Muscle of back (tissue), 11 donors: Measurements from ENCODE around the gene GMDS. TPM values are rescaled to one million over a fixed set of nuclear protein-coding genes. Genes with fewer than 3 reads are reported as not detected.

Source experiments
- DNase-seq, 3 donors: peaks; one replicate each; pipeline versions ENCODE4 v3.0.0 to v3.0.0-alpha.2; 2013
- polyA plus RNA-seq, 10 donors: library from polyadenylated mRNA; unstranded; fragments of 120-200 nt; gene quantifications; one replicate each; pipeline ENCODE4 v1.2.1, GENCODE V29; 2013; ENCODE audit not compliant: insufficient read length in 10 of 10

GMDS gene
- polyA plus RNA-seq, 10 donors = 9.6 to 17.5 (median 11.0) TPM

DNA sequence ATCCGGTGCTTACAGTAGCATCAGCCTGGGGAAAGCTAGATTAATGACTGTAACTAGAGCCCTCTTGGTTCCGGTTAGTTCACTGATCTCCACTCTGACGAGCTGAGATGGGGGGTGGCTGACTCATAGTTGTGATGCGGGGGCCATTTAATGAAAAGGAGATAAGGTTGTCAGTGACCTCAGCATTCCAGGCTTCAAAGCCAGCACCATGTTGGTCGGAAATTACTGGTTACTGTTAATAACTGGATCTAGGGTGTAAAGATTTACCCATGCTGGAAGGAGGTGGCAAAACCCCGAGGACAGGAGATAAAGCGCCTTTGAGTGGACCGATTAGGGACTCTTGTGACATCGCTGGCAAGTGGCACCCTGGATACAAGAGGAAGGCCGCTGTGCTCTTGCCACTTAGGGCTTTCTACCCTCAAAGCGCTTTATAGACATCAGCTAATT, 614.6 kb downstream of the GMDS start:
- no peak for DNase-seq

DNA sequence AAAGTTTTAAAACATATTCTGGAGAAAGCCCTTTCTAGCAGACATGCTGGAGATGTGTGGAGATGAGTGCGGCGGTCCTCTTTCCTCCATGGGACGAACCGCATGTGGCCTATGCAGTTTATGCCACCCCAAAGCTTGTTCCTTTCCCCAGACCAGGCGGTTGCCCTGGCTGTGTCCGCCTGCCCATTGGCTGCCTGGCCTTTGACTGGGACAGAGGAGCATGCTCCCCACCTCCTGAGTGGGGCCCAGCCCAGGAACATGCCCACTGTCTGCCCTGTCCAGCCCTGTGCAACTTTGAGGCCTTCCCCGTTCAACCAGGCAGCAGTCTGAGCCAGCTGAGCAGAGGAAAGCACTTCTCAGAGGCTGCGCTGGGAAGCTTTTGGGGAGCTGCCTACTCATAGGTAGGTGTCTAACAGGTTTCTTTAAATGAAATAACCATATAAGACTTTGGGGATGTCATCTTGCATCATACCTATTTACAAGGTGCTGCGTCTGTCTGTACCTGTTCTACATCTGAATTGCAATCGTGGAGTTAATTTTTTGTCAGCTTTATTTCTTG, 615.1 kb downstream of the GMDS start:
- DNase-seq = no peak

DNA sequence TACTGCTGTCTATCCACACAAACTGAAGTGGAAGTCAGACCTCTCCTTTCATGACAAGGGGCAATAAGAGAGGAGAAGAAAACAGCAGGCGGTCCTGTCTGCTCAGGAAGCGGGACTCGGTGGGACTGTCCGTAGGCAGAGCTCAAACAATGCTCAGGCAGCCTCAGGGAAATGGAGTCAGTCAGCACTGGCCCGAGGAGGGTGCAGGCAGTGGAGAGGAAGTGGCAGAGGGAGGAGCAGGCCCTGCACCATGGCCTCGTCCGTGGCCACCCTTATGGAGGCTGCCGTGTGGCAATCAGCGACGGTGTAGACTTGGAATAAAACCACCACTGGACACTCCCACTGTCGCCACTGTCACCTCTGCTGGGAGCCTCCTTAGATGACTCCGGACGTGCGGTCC, 616.1 kb downstream of the GMDS start:
- DNase-seq = no peak

DNA sequence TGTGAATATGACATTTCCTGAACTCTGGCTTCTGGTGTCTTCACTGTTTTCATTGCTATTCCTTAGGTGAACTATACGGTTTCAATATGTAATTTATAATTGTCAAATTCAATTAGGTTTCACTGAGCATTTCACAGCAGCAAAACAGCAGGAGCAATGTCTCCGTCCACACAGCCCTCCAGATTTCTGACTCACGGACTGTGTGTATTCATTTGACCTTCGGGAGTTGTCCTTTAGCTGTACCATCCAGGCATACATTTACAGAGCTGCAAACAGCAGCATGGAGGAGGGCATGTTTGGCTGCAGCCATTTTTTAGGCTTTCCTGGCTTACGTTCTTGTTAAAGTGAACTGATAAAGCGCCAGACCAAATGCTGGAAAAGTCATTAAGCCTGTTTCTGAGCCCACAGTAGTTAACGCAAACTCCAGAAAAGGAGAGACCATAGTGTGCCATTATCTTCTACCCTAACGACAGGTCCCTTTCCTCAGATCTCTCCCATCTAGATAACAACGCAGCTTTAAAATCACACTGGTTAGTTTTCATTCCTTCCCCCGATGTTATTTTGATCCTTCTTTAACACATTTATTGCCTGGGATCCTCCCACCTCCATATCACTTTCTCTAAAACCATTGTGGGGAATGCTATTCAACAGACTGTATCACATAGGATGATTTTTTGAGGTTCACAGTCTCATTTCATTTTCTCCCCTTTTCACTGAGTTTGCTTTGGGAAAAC, 617.4 kb downstream of the GMDS start:
- DNase-seq = peak in 1 of 3 donors; percentile 32

DNA sequence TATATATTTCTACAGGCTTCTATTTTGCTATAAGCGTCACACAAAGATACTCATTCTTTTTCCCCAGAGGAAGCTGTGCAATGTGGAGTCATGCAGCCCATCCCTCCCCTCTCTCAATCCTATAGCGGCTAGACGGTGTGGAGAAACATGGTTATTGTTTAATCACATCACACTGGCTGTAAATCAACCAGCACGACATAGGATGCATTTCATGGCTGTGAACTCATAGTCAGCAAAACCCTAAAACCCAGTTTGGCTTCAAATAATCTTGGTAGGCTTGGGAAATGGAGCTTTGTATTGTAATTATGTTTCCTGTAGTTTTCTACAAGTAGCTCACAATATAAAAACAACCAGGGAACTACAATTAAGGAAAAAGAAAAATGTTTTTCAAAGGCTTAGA, 618.9 kb downstream of the GMDS start:
- DNase-seq = no peak

DNA sequence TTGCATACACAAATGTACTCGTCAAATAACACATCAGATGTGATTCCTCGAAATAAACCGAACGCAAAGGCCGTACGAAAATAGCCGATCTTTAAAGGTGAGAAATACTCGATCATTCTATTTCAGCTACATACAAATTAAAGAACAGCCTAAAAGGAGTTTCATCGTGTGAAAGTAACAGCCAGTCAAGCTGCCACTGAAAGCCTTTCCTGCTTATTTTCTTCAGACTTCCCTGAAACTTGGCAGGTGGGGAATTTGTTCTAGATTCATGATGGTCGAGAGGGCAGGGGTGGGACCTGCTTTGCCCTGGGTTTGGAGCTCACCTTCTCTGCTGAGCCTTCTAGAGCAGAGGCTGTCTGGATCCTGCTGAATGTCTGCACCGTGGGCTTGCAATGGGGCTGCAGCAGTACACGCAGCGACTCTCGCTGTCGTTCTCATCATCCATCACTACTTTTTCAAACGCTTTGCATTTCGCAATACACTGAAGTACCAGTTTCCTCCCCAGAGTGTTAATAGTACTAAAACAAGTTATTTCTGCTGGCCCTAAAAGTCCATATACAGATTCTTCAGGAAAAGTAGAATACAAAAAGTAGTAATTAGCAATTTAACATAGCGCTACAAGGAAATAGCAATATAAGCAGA, 619.5 kb downstream of the GMDS start:
- no peak for DNase-seq

DNA sequence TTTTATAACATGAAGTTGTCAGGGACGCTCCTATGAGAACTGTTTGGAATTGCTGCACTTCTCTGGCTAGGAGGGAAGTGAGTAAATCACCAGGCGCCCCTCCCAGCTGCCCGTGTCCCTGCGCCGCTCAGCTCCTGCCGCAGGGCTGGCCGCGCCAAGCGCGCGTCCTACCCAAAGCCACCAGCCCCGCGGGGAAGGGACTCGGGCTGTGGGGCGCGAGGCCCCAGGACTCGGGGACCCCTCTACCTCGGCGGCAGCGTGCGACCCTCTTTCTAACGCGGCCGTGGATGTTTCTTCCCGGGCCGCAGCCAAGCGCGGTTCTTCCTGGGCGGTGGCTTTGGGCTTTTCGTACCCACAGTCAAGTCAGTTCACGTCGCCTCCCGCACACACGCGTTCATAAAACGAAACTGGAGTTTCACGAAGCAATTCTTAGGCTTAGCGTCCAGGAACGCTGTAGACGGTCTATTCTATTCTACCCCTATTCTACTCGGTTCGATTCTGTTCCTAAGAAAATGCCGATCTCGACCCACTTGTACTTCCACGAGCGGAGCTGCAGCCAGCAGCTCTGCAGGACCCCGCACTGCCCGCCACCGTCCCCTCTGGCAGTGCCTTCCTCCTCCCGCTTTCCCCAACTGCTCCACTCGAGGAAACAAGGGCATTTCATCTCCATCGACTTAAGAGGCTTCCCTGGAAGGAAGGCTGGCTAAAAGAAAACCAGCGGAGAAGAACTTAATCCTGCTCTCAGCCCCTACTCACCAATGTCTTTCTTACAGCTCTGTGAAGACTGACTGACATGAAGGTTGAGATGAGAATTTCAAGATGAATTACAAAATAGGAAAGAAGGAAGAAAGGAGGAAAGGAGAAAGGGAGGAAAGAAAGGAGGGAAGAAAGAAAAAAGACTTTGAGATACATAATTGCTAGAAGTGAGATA, 620.3 kb downstream of the GMDS start:
- peak in 1 of 3 donors; percentile 77 for DNase-seq

DNA sequence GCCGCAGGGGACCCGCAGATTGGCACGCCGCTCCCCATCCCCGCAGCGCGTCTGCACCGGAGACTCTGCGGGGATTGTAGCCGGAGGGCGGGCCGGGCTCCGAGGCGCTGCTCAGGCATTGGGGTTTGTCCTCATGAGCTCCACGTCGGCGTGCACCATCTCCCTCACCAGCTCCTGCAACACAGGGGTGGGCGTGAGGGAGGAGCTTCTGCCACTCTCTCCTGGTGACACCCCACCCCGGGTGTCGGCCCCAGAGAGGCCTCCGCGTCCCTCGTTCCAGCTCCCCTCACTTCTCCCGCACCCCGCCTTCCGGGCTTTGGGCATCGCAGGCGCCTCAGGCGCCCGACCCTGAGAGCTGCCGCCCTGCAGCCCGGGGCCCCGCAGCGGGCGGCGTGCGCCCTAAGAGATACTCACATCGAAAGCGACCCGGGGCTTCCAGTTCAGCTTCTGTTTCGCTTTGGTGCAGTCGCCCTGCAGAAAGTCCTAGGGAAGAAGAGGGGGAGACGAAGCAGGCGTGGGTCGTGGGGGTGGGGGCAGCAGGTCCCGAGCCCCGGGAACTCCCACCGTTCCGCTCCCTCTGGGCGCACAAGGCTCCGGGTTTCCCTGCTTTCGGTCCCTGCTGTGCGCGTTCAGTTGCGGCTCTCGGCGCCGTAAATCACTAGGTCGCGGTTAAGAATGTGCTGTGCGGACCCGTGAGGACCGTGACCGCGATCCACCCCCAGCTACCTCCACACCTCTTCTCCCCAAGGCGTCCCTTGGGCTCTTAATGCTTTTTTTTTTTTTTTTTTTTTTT, 621.2 kb downstream of the GMDS start:
- DNase-seq = peak in 1 of 3 donors; percentile 66

DNA sequence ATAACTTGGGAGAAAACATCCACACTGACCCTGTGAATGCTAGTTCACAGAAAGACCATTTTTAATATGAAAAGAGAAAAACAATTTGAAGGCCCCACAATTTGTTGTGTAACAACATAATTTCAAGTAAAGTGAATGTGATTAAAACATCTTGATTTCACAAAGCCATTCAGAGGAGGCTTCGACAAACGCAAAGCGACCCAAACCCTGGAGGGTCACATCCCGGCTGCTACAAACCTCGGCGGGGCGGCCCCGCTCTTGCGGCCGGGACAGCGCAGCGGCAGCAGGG, 621.7 kb downstream of the GMDS start:
- DNase-seq = no peak

DNA sequence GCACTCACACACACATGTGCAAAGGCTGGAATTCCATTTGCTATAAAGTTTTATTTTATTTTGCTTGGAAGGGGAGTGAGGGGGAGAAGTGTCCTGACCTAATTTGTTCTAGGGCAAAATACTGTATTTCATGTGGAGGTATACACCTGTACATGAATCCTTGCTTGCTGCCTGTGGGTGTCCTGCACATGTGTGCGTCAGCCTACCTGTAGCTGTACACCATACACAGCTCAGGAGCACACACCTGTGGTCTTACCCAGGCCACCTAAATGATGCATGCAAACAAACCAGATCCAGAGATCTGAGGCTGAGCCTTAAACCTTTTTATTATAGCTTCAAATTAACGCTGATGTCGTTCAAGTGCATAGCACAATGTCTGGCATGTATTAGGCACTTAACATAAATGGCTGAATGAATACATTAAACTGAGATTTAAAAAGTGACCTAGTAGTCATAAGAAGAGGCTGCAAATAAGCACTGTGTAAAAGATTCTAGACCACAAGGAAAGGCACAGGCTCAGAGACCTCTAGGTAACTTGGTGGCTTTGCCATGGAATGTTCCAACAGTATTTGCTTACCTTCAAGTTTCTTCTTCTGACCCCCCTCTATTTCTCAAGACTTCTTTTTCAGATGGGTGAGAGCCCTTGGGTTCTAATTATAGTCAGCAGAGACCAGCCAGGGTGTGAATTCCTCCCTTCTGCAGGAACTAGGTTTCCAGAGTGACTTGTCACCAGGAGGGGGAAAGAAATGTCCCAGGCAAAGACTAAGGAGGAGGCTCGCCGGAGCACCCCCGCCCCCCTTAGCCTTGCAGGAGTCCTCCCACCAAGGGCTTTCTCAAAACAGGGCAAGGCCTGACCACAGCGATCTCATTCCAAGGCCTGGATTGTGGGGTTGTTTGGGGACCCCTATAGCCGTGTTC, 622.3 kb downstream of the GMDS start:
- DNase-seq = no peak

DNA sequence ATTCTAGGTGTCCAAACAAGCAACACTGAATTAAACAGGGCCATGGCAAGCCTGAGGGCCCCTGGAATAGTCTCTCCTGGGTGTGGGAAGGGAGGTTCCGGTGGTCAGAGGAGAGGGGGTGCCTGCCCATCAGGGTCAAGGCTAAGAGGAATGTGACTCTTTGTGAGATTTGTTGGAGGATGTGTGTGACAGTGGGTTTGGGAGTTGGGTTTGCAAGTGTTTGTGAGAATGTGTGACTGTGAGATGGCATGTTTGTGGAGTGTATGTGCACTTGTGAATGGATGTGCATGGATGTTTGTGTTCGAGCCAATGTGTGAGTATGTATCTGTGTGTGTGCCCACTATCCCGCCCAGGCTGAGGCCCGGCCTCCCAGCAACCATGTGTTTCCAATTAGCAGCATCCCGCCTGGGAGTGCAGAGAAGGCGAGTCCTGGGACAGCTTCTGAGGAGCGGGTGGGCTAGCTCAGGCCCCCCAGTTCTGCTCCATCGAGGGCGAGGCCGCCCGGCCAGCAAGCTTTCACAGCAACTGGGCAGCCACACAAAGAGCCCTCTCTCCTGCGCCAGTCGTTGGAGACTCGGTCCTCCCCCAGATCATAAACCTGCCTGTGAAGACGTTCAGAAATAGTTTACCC, 623.1 kb downstream of the GMDS start:
- DNase-seq = no peak

DNA sequence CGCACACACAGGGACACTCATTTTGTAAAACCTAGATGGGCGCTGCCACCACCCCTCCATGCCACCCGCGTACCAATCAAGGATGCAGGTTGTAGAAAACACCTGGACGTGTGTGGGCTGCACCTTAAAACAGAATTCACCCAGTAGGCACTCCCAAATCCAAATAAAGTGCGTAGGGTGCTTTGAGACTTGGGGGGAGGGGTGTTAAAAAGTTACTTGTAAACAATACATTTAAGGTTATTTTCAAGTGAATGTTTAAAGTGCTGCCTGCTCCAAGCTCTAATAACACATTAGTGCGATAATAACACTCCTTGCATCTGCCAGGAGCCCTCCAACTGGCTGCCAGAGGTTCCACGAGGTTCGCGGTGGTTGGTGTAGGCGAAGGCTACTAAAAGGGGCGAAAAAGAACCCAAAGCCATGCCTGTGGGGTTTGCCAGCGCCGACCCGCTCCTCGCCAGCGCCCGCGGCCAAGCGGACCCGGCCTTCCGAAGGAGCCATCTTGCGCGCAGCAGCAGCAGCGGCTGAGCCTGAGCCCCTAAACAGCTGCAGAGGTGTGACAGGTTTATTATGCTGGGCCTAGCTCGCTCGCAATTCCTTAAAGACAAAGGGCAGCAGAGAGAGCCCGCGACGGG, 624.2 kb downstream of the GMDS start:
- no peak for DNase-seq

DNA sequence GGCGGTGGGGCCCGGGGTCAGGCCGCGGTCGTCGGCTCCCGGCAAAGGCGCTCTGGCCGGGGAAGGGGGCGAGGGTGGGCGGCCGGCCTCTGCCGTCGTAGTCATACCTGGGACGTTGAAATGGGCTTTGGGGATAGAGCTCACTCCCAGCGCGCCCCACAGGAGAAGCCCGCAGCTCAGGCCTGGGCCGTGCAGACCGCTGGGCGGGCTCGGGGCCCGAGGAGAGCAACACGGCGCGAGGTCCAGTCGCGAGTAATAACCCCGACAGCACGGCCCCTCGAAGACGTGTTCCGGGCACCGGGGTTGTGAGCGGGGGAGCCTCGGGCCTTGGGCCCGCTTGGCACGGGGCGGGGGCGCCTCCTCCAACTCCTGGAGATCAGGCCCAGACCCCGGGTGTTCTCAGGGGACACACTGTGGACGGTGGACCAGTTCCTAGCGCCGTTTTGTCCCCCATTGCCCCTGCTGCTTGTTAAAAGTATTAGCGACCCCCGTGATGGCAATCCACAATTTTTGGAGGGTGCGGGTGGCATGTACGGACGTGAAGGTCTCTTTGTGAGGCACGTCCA, 624.8 kb downstream of the GMDS start:
- no peak for DNase-seq

DNA sequence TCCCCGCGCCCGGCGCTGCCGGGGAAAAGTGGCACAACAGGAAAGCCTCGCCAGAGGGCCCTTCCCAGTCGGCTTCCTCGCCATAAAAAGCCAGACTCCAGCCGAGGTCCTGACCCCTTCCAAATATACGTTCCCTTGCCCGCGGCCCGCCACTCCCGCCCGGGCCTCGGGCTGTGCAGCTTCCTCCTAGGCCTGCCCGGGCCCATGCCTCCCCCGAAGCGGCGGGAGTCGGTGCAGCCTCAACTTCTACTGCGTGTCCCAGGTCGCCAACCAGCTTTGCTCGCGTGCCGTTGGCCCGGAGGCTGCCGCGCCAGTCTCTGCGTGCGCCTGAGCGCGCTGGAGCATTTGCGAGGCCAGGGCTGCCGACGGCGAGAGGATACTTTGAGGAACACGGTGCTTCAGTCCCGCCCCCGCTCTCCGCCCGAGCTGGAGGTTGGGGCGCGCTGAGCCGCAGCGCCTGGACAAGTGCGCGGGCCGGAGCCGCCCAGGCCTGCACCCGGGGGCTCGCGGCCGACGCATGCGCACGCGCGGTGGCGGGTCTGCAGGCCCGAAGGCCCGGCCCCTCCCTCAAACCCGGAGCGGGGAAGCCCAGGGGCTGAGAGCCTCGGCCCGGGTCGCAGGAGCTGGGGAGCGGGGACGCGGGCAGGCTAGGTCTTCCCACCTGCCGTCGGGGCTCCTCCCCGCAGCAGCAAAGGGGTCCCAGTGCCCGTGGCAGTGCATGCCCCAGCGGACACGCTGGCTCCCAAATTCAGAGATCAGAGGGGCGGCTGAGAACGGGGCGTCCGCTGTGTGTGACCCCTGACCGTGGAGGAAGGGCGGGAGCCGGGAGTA, 625.5 kb downstream of the GMDS start:
- DNase-seq = peak in 1 of 3 donors; percentile 46

DNA sequence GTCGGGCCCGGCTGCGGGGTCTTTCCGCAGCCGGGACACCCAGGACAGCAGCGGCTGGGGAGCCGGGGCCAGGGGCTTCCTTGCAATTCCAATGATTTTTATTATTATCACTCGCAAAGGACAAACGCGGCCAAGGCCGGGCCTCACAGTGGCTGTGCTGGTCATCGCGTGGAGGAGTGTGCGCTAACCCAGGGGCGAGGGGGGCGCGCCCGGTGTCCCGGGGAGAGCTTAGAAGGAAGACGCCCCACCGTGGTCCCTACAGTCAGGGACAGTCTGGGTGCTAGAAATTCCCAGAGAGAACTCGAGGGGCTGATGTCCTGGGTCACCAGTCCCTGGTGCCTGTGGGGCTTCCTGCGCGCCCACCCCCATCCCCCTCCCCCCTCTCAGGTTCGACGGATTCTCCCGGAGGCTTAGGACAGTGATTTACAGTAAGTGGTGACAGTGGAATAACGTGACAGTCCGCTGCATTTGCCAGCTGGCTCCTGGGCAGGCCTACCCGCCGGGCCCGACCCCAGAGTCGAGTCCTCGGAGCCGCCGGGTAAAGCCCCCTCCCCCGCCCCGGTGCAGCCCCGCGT, 626.2 kb downstream of the GMDS start:
- DNase-seq = no peak

DNA sequence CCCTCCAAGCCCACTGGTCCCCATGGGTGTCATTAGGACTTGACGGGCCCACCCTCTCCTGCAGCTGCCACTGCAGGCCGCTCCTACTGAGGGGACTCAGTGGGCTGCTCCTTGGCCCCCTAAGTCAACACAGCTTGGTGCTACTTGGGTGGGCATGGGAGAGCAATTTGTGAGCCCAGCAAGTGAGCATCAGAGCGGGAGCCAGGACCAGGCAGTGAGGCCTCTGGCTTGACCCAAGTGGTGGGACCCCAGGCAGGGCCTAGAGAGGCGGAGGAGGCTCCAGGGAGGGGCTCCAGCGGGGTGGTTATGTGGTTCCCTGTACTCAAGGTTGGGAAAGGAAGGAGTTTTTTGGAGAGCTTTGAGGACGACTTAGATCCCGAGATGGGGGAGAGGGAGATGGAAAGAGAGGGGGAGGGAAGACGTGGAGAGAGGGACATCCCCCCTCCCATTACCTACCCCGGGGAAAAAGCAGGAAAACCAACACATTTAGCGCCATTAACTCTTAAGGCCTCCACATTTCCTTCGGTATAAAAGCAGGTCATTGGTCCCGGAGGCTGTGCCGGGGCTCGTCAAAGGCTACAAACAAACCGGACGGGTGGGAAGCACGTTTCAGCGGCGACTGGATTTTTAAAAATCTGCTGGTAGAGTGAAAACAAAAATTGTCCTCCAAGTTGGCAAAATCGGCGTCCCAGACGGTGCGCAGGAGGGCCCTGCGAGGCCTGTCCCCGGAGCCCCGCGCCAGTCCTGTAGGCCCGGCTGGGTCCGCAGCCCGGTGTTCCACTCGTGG, 626.9 kb downstream of the GMDS start:
- no peak for DNase-seq
